Left colon (tissue), 2 donors: ENCODE data around the gene TEX19. TPM values are rescaled to one million over a fixed set of nuclear protein-coding genes. Genes with fewer than 3 reads are reported as not detected.

Experiments
- ATAC-seq: fragments of 200-7000 bp; cut with Tn5 transposase; one replicate; pipeline ENCODE4 v1.9.1; 2020; ENCODE audit warnings: mild to moderate bottlenecking, moderate library complexity
- DNase-seq, 2 donors: peaks; one replicate each; pipeline ENCODE4 v3.0.0-alpha.2; 2020
- intact Hi-C, 2 donors: fragments of 100-400 bp; cut with DNase I in 1 of 2; cut with micrococcal nuclease in 1 of 2; formaldehyde crosslinking; loops; one replicate each; pipeline versions ENCODE4 v1.11.2 to v1.14.0; 2022; cut with DNase I, micrococcal nuclease
- total RNA-seq, 2 donors: library from RNA; stranded (reverse); fragmentation: NEBNext Ultra II Directional; extraction: Animal tissue kit (Norgen Biotek cat#: 25700); gene quantifications; one replicate each; pipeline ENCODE4 v1.2.1, GENCODE V29; 2021
- donor health status: DM: no; HTN: no; CAD: no.
- donor health status: DM: yes; HTN: yes; CAD: no.

The TEX19 gene
- total RNA-seq, 2 donors from 2014 or later = not detected

- DNase-seq (no peak), ATAC-seq (no peak)
- intact Hi-C loops = no loop called here
Measured at GRCh38 chr17:82392941-82393340, 33.9 kb downstream of the TEX19 start.

- intact Hi-C loops = no loop called here
Measured at GRCh38 chr17:82394278-82394677, 35.2 kb downstream of the TEX19 start.

GRCh38 chr17:82396601-82397435 is 37.8 kb downstream of the TEX19 start:
- intact Hi-C loops = no loop called here
- DNase-seq = no peak
- no peak for ATAC-seq

More at GRCh38 chr17:82394278-82394677, 35.2 kb downstream of the TEX19 start:
- ATAC-seq (no peak), DNase-seq (no peak)

DNA sequence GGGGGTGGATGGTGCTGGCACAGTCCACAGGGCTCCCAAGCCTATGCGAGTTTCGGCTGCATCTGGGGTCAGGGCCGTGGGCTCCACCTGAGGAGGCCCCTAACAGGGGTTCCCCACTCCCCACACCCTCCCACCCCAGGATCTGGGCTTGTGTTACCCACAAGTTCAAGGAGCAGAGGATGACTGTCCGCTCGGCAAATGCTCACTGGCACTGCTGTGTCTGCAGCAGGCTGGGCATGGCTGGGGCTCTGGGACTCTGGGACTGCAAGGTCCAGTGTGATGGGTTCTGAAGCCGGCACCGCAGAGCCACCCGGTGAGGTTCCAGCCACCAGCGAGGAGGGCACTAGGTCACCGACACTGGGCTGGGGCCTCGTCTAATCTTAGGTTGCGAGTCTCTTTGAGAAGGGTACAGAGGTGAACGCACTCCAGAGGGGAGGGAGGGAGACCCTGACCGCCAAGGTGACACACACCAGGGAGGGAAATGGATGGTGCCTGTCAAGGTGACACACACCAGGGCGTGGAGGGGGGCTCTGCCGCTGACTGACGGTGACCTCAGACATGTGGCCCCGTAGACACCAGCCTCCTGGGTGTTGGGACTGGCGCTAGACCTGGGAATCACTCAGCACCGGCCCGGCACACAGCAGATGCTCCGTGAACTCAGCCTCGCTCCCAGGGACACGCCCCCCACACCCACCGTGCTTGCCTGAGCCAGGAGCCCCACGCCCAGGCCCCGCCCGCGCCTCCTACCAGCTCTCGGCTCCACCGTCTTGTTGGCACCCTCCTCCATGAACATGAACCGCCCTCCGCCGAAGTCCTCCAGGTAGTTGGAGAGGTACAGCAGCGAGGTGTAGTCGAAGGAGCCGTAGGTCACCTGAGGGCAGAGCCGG is 38.6 kb downstream of the TEX19 start:
- intact Hi-C loops = no loop called here
- peak; percentile 74 for ATAC-seq
- DNase-seq = peak in 1 of 2 donors; percentile 47

- DNase-seq (no peak), ATAC-seq (no peak)
- intact Hi-C loops = no loop called here
Measured at GRCh38 chr17:82399041-82399441, 40.0 kb downstream of the TEX19 start.

DNA sequence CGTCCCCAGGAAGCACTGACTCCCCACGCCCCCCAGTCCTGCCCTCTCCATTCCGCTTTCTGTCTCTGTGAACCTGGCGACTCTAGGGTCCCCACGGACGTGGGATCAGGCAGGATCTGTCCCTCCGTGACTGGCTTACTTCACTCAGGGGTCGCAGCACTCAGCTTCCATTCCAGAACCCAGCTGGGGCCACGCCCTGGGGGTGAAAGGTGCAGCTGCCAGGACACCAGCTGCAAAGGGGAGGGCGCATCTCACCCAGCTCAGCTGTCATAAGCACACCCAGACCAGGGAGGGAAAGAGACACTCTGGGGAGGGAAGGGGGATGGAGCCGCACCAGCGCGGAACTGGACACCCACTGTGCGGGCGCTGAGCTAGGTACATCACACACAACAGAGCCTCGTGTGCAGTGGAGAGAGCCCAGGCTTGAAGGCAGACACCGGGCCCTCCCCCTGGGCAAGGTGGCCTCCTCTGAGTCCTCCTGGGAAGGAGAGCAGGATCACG is 40.6 kb downstream of the TEX19 start:
- intact Hi-C loops = no loop called here
- no peak for DNase-seq
- ATAC-seq = no peak

GRCh38 chr17:82400206-82400605 is 41.2 kb downstream of the TEX19 start:
- intact Hi-C loops = no loop called here
- ATAC-seq (no peak), DNase-seq (no peak)

- intact Hi-C loops = no loop called here
Measured at GRCh38 chr17:82400830-82401229, 41.8 kb downstream of the TEX19 start.

DNA sequence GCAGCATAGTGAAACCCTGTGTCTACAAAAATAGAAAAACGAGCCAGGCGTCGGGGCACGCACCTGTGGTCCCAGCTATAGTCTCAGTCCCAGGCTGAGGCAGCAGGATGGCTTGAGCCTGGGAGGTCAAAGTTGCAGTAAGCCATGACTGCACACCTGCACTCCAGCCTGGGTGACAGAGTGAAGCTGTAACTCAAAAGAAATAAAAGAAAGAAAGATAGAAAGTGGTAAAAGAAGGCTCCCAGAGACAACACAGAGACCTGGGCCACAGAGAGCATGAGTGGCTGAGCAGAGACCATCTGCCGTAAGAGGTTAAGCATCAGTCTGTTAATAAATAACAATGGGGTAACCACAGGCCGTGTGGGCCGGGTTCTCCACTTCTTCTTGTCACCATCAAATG is 43.8 kb downstream of the TEX19 start:
- intact Hi-C loops = no loop called here

More at GRCh38 chr17:82400830-82401229, 41.8 kb downstream of the TEX19 start:
- peak; percentile 29 for ATAC-seq
- DNase-seq = peak; percentile 52 to 56

DNA sequence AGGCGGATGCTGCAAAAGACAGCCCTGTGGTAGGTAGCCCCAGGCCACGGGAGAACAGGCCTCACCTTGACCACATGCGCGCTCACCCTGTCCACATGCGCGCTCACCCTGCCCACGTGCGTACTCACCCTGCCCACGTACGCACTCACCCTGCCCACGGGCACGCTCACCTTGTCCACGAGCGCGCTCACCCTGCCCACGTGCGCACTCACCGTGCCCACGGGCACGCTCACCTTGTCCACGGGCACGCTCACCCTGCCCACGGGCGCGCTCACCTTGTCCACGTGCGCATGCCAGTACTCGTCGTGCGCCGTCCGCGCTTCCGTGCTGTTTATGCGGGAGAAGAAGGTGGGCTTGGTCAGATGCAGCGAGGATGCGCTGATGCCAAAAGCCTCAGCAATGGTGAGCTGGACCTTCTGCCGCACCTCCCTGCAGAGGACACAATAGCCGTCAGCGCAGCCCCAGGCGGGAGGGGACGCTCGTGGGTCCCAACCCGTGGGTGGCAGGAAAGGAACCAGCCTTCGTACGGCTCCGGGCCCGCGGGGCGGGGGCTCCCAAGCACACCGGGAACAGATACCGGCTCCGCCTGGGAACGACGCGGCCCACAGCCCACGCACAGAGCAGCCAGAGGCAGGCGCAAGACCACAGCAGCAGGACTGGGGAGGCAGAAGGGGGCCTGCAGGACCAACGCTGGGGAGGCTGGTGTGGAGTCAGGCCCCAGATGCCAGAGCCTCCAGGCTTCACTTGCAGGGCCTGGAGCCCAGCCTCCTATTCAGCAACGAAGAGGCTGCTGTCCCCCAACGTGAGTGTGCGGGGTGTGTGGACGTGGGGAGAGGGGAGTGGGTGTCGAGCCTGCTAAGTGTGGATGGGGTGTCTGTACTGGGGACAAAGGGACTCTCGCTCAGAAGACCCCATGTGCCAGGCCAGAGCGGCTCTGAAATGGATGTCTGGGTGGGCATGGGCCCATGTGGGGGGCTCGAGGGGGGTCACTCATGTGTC is 44.9 kb downstream of the TEX19 start:
- DNase-seq = no peak
- ATAC-seq = no peak
- intact Hi-C loops = no loop called here

More for the DNA sequence above, 43.8 kb downstream of the TEX19 start:
- no peak for DNase-seq
- no peak for ATAC-seq

DNA sequence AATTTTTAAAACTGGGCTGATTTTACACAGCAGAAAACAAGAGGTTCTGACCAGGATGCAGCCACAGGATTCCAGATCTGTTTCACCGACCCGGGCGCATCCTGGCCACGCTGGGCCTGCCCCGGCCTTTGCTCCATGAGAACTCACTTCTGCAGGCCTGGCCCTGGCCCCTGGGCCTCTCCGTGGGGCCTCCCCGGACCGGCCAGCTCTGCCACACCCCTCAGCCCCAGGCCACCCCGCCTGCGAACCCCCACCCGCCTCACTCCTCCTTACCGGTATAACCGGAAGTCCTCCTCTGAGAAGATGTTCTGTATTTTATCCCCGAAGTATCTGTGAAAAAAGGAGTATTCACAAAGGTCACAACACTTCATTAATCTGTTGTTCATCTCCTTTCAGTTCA is 46.0 kb downstream of the TEX19 start:
- DNase-seq (no peak), ATAC-seq (no peak)
- intact Hi-C loops = no loop called here

- no peak for ATAC-seq
- intact Hi-C loops = no loop called here
Measured at GRCh38 chr17:82406131-82406671, 47.2 kb downstream of the TEX19 start.

GRCh38 chr17:82407255-82407654 is 48.2 kb downstream of the TEX19 start:
- intact Hi-C loops = no loop called here
- DNase-seq = no peak
- ATAC-seq = no peak

More at GRCh38 chr17:82406131-82406671, 47.2 kb downstream of the TEX19 start:
- no peak for DNase-seq

DNA sequence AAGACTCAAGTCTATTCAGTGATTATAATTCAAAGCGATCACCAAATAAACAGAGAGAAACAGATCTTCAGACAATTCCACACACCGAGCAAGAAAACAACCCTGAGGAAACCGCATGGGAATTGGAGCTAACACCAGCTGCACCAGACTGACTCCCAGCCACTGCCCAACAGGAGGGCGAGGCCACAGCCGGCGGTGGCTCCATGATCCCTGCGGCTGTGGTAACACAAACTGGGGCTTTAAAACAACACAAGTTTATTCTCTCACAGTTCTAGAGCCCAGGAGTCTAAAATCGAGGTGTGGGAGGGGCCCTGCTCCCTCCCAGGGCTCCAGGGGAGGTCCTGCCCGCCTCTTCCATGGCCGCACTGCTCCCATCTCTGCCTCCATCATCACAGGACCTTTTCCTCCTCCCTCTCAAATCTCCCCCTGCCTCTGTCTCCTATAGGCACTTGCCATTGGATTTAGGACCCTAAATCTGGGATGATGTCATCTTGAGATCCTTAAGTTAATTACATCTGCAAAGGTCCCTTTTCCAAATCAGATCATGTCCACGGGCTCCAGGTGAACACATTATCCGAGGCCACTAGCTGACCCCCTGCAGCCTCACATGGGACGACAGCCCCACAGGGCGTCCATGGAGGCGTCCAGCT is 49.4 kb downstream of the TEX19 start:
- ATAC-seq = no peak
- intact Hi-C loops = no loop called here
- no peak for DNase-seq

DNA sequence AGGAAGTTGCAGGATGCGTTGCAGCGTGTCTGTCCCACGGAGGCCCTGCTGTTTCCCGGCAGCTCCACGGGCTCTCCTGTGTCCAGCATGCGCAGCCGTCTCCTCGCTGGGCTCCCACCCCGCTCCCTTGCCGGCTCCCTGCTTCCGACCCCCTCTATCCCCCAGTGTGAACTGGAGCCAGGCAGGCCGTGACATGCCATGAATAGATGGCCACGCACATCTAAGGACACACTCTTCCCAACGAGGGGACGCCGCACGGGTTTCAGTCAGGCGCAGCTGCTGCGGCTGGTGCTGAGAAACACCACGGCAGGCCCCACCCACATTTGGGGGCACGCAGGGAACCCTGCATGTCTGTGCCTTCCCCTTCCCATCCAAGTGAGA is 49.9 kb downstream of the TEX19 start:
- intact Hi-C loops = no loop called here
- DNase-seq (no peak), ATAC-seq (no peak)

- DNase-seq (no peak), ATAC-seq (no peak)
- intact Hi-C loops = loop anchor here (5.0 kb wide), 2 partner anchors 53 to 58 kb away; partner anchors contain the start of gene TEX19 (in 1 of the 2)
Measured at GRCh38 chr17:82410014-82410716, 51.1 kb downstream of the TEX19 start.
